ENCODE measurements around the gene MAP1B. TPM values are rescaled to one million over a fixed set of nuclear protein-coding genes. Genes with fewer than 3 reads are reported as not detected.
A peak's percentile ranks its signal among the peaks of the same experiment; 100 is the strongest.

Gene MAP1B
- polyA plus RNA-seq, 1 donor from 2014 or later: 0.10 TPM

DNA sequence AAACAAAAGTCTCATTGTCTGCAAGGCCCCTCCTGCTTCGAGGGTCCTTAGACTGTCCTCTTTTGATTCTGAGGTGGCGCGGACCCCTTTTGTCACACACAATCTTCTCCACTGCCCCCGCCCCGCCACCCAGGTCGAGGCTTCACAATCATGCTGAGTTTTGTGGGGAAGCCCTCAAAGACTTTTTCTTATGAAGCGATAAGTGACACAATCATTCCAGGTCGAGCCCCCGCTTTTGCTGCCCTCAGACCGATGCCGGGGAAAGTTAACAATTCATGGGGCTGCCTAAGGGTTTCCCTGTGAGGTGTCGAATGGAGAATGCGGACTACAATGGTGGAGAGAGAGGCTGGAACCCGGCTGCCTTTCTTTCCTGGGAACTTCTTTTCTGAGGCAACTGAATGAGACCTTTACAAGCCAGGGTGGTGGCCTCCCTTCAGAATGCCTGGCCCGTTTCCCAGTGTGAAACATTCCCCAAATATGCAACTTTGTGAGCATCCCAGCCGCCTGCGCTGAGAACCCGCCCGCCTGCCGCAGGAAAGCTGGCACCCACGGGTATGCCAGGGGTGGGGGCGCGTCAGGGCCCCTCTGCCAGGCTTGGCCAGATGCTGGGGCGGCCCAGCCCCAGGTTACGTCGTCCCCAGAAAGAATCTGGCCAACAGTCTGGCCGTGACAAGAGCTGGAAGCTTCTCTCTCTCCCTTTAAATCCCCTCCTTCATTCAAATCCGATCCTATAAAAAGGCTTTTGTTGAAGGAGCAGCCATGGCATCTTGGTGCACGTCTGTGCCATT is 71.9 kb downstream of the MAP1B start:
- peaks cover 23% of the 10 kb centered on the region for H3K27me3 Mint-ChIP-seq
- H3K36me3 Mint-ChIP-seq: no peaks in the 10 kb centered on the region
- H3K9me3 Mint-ChIP-seq: no peaks in the 10 kb centered on the region
- H3K4me3 Mint-ChIP-seq: no peak overlapping the region
- H3K4me1 Mint-ChIP-seq: no peaks in the 10 kb centered on the region
- H3K27ac Mint-ChIP-seq: no peak overlapping the region

DNA sequence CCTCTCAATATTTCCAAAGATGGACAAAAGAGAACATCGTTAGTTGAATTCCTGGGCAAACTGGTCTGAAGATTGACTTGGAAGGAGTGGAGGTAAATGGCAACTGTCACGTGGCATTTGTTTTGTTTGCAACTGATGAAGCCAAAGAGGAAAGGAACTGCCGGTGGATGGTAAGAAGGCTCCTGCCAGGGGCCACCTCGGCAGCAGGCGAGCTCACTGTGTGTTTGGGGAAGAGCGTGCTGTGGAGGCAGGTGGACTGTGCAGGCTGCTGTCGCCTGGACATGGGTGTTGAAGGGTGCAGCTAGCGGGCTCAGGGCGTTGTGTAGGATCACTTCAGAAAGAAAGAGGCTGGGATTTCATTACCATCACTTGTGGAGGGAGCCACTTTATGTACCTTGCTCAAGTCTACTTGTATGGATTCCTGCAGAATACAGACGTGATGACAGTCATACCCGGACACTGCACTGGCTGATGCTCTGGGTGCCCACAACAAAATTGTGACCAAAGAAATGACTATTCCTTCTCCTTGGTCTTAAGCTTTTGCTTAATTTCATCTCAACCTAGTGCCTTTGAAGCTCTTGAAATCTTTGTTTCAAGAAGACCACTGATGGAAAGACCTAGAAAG is 72.7 kb downstream of the MAP1B start:
- Mint-ChIP-seq H3K36me3 (no peaks in the 10 kb centered on the region), H3K4me1 (no peaks in the 10 kb centered on the region), H3K27ac (no peak overlapping the region), H3K9me3 (no peaks in the 10 kb centered on the region), H3K27me3 (peaks cover 23% of the 10 kb centered on the region), H3K4me3 (no peak overlapping the region)

DNA sequence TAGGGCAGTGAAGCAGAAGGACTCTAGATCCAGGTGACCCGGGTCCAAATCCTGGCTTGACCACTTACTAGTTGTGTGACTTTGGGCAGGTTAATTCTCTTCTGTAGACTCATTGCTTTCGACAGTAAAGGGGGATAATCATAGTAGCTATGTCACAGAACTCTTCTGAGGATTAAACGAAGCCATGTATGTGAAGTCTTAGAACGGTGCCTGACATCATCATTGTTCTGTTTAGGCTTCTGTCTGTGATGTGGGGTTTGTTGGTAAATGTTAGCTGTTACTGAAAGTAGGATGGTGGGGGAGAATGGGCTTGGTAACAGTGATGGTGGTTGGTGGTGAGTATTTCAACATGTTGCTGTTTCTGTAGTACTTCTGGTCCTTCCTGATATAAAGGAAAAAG is 73.7 kb downstream of the MAP1B start:
- no peaks in the 10 kb centered on the region for H3K36me3 Mint-ChIP-seq
- H3K9me3 Mint-ChIP-seq: no peaks in the 10 kb centered on the region
- no peaks in the 10 kb centered on the region for H3K4me1 Mint-ChIP-seq
- peaks cover 19% of the 10 kb centered on the region for H3K27me3 Mint-ChIP-seq
- H3K4me3 Mint-ChIP-seq: no peak overlapping the region
- H3K27ac Mint-ChIP-seq: no peak overlapping the region

DNA sequence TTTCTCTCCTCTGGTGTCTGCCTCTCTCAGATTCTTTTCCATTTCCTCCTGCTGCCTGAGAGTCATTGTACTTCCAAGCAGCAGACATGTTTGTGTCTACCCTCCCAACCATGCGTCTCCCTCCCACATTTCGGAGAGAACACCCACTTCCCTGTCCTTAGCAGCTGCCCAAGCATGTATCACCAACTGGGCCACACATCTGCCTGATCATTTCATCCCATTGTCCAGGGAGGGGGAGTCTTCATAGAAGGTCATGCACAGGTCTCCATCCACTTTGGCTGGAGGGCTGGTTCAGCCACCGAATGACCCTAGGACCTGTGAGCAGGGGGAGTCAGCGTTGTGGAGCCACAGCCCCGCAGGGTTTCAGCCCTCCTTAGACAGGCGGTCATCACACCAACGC is 75.4 kb downstream of the MAP1B start:
- H3K27ac Mint-ChIP-seq: no peak overlapping the region
- H3K27me3 Mint-ChIP-seq: peaks cover 19% of the 10 kb centered on the region
- no peak overlapping the region for H3K4me3 Mint-ChIP-seq
- H3K36me3 Mint-ChIP-seq: no peaks in the 10 kb centered on the region
- no peaks in the 10 kb centered on the region for H3K4me1 Mint-ChIP-seq
- H3K9me3 Mint-ChIP-seq: no peaks in the 10 kb centered on the region

DNA sequence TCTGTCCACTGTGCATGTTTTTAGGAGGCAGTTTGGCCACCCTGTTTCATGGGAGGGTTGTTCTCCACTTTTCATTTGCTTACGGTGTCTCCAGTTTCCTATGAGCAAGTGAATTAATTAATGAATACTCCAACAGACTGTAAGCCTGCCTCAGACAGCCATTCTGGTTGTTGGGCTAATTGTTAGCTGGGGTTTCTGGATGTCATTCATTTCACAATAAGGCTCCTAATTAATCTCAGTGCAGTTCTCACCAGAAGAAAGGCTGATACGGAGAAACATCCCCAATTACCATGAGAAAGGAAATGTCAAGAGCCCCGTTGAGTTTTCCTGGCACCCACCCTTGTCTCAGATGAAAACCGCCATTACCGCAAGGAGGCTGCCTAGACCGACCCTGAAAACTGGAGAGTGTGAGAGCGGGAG is 75.8 kb downstream of the MAP1B start:
- Mint-ChIP-seq H3K27ac (no peak overlapping the region), H3K4me3 (no peak overlapping the region), H3K36me3 (no peaks in the 10 kb centered on the region), H3K9me3 (no peaks in the 10 kb centered on the region), H3K27me3 (peaks cover 19% of the 10 kb centered on the region), H3K4me1 (no peaks in the 10 kb centered on the region)

DNA sequence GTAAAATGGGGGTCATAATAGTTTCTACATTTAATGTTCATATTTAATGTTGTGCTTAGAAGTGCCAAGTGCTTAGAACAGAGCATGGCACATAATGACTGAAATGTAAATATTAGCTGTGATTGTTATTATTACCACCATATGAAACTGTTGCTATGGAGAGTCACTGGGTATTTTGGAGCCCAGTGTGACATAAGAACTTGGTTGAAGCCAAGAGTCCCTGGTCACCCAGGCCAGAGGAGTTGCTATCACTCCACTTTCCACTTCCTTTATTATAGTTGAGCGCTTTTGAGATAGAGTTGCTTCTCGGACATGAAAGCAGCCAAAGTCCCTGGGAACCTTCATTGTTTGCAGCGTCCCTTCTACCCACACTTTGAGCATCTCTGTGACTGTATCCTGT is 77.1 kb downstream of the MAP1B start:
- Mint-ChIP-seq H3K4me1 (no peaks in the 10 kb centered on the region), H3K27me3 (peaks cover 18% of the 10 kb centered on the region), H3K27ac (no peak overlapping the region), H3K4me3 (no peak overlapping the region), H3K36me3 (no peaks in the 10 kb centered on the region), H3K9me3 (no peaks in the 10 kb centered on the region)

DNA sequence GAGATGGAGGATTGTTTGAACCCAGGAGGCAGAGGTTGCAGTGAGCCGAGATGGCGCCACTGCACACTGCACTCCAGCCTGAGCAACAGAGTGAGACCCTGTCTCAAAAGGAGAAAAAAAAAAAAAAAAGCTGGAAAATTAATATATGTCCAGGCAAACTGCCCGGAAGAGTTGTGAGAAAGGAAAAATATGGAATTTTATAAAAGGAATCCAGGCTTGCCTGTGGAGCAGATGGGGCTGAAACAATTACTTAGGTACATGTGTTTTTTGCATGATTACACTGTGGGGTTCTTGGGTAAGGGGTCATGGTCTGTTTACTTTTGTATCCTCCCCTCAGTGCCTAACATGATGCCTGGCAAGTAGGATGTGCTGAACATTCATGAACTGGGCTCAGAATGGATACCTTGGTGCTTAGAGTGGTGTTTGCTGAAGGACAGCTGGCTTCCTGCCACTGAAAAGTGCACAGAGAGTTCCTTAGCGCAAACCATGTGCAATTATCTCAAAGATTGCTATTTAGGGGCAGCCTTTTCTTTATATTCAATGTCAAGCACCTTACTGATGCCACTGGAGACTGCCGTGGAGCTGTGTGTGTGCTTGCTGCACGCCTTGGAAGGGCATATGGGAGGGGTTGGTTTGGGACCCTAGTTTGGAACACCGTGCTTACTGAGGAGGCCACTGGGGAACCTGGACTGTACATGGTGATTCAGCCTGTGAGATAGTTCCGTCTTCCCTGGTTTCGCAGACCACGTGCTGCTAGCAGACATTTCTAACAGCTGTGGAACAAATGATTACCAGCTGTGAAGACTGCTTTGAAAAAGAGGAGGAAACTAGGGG is 78.4 kb downstream of the MAP1B start:
- no peak overlapping the region for H3K4me3 Mint-ChIP-seq
- H3K27me3 Mint-ChIP-seq: peaks cover 10% of the 10 kb centered on the region
- H3K9me3 Mint-ChIP-seq: no peaks in the 10 kb centered on the region
- H3K27ac Mint-ChIP-seq: no peak overlapping the region
- H3K4me1 Mint-ChIP-seq: no peaks in the 10 kb centered on the region
- no peaks in the 10 kb centered on the region for H3K36me3 Mint-ChIP-seq

DNA sequence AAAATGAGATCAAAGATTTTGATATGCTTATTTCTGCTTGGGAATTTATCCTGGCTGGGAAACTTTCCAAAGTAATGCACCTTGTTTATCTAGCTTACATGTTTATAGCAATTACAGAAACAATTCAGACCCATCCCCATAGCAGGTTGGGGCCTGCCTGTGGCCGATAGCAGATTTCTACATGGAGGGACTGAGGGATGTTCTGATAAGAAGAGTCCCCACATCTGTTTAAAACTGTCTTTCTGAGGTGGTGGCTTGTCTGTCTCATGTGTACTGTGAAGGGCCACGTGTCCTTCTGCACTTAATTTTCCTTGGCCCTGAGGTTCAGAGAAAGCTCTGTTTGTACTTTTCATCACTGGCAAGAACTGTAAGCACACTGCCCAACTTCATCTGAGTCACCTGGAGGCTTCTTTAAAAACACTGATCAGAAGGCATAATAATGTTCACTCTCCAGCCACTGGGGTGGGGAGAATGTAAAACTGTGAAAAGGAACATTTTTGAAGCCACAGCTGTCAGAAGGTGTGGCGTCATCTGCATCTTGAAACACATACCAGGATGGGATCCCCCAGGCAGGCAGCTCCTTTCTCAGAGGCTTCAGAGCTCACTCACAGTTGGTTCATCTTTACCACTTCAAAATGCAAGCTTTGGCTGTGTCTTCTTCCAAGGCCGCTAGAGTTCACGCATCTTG is 80.3 kb downstream of the MAP1B start:
- Mint-ChIP-seq H3K9me3 (no peaks in the 10 kb centered on the region), H3K27me3 (peaks cover 9% of the 10 kb centered on the region), H3K4me1 (no peaks in the 10 kb centered on the region), H3K36me3 (no peaks in the 10 kb centered on the region), H3K27ac (no peak overlapping the region), H3K4me3 (no peak overlapping the region)

DNA sequence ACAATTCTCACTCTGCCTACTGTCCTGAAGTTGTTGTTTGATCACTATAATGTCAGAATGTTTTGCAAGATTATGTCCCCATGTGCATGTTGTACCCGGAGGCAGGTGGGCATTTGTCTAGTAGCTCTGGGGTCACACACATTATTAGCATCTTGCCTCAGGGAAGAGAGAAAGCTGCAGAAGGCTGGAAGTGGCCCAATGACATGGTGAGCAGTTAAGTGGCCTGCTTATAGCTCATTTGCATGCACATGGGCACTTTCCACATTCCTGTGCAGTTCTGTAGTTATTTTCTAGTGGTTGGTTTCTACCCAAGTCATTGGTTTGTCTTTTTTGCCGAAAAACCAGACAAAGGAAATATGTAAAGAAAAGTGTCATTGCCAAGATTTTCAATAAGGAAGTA is 80.9 kb downstream of the MAP1B start:
- Mint-ChIP-seq H3K27ac (no peak overlapping the region), H3K27me3 (peaks cover 7% of the 10 kb centered on the region), H3K4me1 (no peaks in the 10 kb centered on the region), H3K4me3 (no peak overlapping the region), H3K36me3 (no peaks in the 10 kb centered on the region), H3K9me3 (no peaks in the 10 kb centered on the region)

DNA sequence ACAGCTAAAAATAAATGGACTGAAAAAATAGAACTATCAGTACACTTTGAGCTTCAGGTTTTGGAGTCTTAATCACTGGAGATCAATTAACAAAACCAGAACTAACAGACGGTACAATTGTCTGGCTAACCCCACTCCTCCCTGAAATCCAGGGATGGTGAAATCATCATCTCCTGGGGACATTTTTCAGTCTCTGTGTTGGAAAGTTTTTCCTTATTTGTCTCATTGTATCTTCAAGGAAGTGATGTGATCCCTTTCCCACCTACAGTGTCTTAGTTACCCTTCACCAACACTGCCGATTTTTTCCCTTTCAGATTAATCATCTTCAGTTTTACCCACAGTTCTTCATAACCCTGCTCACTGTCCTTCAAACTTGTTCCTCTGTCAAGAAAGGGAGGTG is 81.9 kb downstream of the MAP1B start:
- no peak overlapping the region for H3K4me3 Mint-ChIP-seq
- H3K27me3 Mint-ChIP-seq: peaks cover 5% of the 10 kb centered on the region
- H3K9me3 Mint-ChIP-seq: no peaks in the 10 kb centered on the region
- no peaks in the 10 kb centered on the region for H3K4me1 Mint-ChIP-seq
- no peaks in the 10 kb centered on the region for H3K36me3 Mint-ChIP-seq
- H3K27ac Mint-ChIP-seq: no peak overlapping the region

DNA sequence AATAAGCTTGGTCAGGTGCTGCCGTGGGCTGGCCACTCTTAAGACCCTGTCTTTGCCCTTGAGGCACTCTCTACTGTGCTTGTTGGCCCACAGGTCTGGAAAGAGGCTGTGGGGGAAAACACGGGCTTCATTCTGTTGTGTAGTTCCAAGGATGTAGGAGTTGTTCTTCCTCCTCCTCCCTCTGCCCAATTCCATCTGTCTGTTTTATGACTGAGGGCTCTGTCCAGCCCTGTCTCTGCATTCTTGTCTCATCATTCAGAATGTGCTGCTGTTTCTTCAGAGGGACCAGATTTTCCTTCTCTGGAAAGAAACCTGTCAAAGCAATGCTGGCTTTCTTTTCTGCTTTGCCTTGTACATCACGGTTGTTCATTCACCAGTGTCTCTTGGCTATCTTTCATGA is 84.1 kb downstream of the MAP1B start:
- peaks cover 20% of the 10 kb centered on the region for H3K27me3 Mint-ChIP-seq

DNA sequence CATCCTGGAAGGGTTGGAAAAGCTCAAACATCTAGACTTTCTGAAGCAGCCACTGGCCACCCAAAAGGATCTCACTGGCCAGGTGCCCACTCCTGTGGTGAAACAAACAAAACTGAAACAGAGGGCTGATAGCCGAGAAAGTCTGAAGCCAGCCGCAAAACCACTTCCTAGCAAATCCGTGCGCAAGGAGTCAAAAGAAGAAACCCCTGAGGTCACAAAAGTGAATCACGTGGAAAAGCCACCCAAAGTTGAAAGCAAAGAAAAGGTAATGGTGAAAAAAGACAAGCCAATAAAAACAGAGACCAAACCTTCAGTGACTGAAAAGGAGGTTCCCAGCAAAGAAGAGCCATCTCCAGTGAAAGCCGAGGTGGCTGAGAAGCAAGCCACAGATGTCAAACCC is 87.6 kb downstream of the MAP1B start:
- peaks cover 0 to 7% (median 0%) of the 10 kb centered on the region in 3 donors for H3K9me3 Mint-ChIP-seq
- peaks cover 4% of the 10 kb centered on the region for H3K36me3 Mint-ChIP-seq
- peak overlapping the region; percentile 10 to 94 (median 82) for H3K27ac Mint-ChIP-seq
- peaks cover 15 to 16% (median 15%) of the 10 kb centered on the region in 3 donors for H3K4me1 Mint-ChIP-seq
- H3K27me3 Mint-ChIP-seq: peaks cover 28% of the 10 kb centered on the region
- H3K4me3 Mint-ChIP-seq: peak overlapping the region; percentile 18 to 84 (median 66)

More for the DNA sequence above, 84.1 kb downstream of the MAP1B start:
- H3K36me3 Mint-ChIP-seq: peaks cover 2% of the 10 kb centered on the region
- no peak overlapping the region for H3K27ac Mint-ChIP-seq
- H3K4me1 Mint-ChIP-seq: peaks cover 15 to 16% (median 15%) of the 10 kb centered on the region in 3 donors
- peaks cover 0 to 5% (median 0%) of the 10 kb centered on the region in 3 donors for H3K9me3 Mint-ChIP-seq
- no peak overlapping the region for H3K4me3 Mint-ChIP-seq

DNA sequence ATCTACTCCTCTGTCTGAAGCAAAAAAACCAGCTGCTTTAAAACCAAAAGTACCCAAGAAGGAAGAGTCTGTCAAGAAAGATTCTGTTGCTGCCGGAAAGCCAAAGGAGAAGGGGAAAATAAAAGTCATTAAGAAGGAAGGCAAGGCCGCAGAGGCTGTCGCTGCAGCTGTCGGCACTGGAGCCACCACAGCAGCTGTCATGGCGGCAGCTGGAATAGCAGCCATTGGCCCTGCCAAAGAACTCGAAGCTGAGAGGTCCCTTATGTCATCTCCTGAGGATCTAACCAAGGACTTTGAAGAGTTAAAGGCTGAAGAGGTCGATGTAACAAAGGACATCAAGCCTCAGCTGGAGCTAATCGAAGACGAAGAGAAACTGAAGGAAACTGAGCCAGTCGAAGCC is 88.3 kb downstream of the MAP1B start:
- Mint-ChIP-seq H3K27me3 (peaks cover 28% of the 10 kb centered on the region), H3K27ac (peak overlapping the region in 2 of 3 donors; percentile 10 to 94), H3K4me3 (peak overlapping the region; percentile 18 to 84 (median 66)), H3K9me3 (peaks cover 0 to 7% (median 0%) of the 10 kb centered on the region in 3 donors), H3K36me3 (peaks cover 4% of the 10 kb centered on the region), H3K4me1 (peaks cover 15 to 16% (median 15%) of the 10 kb centered on the region in 3 donors)

DNA sequence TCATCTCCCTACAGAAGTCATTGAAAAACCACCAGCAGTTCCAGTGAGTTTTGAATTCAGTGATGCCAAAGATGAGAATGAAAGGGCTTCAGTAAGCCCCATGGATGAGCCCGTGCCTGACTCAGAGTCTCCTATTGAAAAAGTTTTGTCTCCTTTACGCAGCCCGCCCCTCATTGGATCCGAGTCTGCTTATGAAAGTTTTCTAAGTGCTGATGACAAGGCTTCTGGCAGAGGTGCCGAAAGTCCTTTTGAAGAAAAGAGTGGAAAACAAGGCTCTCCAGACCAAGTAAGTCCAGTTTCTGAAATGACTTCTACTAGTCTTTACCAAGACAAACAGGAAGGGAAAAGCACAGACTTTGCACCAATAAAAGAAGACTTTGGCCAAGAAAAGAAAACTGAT is 90.1 kb downstream of the MAP1B start:
- H3K27me3 Mint-ChIP-seq: peaks cover 28% of the 10 kb centered on the region
- H3K4me1 Mint-ChIP-seq: peaks cover 15 to 16% (median 15%) of the 10 kb centered on the region in 3 donors
- H3K36me3 Mint-ChIP-seq: peaks cover 4% of the 10 kb centered on the region
- peaks cover 0 to 7% (median 0%) of the 10 kb centered on the region in 3 donors for H3K9me3 Mint-ChIP-seq
- H3K27ac Mint-ChIP-seq: no peak overlapping the region
- H3K4me3 Mint-ChIP-seq: peak overlapping the region in 1 of 4 donors; percentile 19

DNA sequence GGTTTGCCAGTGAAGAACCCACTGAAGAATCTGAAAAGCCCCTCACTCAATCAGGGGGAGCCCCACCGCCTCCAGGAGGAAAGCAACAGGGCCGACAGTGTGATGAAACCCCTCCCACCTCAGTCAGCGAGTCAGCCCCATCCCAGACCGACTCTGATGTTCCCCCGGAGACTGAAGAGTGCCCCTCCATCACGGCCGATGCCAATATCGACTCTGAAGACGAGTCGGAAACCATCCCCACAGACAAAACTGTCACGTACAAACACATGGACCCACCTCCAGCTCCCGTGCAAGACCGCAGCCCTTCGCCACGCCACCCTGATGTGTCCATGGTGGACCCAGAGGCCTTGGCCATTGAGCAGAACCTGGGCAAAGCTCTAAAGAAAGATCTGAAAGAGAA is 92.4 kb downstream of the MAP1B start:
- peaks cover 20% of the 10 kb centered on the region for H3K27me3 Mint-ChIP-seq
- H3K27ac Mint-ChIP-seq: no peak overlapping the region
- peaks cover 0 to 7% (median 0%) of the 10 kb centered on the region in 3 donors for H3K9me3 Mint-ChIP-seq
- peaks cover 11 to 13% (median 11%) of the 10 kb centered on the region in 3 donors for H3K4me1 Mint-ChIP-seq
- no peak overlapping the region for H3K4me3 Mint-ChIP-seq
- peaks cover 4% of the 10 kb centered on the region for H3K36me3 Mint-ChIP-seq
